ENCODE measurements around the gene CENPO. TPM values are rescaled to one million over a fixed set of nuclear protein-coding genes. Genes with fewer than 3 reads are reported as not detected.

Gene CENPO
- total RNA-seq, 2 experiments from 2014 or later, result 53.6 to 59.2 TPM

GRCh38 chr2:24832931-24833701 is 39.9 kb downstream of the CENPO start:
- DNase-seq (ENCODE audit: low spot score), result no peak
- intact Hi-C loops (cut with micrococcal nuclease; ENCODE audit: unreplicated experiment), result no loop called here
- Histone ChIP-seq H3K36me3 (ENCODE audit: insufficient read depth, low read length) (peaks cover 36% of the 10 kb centered on the region), H3K4me2 (ENCODE audit: low read length) (no peak overlapping the region), H3K4me3 (ENCODE audit: low read depth, low read length, poor library complexity, severe bottlenecking) (no peak overlapping the region), H3K9me3 (ENCODE audit: low read length) (no peaks in the 10 kb centered on the region), H3K79me2 (ENCODE audit: insufficient read depth, low read depth, low read length) (no peaks in the 10 kb centered on the region), H2AFZ (ENCODE audit: low read length) (no peak overlapping the region), H3K27ac (ENCODE audit: low read depth, low read length, poor library complexity, severe bottlenecking) (no peak overlapping the region), H4K20me1 (ENCODE audit: insufficient read depth, low read length) (no peaks in the 10 kb centered on the region), H3K9me2 (ENCODE audit: insufficient read depth, low read length) (no peaks in the 10 kb centered on the region), H3K4me1 (ENCODE audit: insufficient read depth, low read length, poor library complexity, severe bottlenecking) (no peaks in the 10 kb centered on the region)
- no peak for TF ChIP-seq EZH2phosphoT487 (IDR thresholded peaks at IDR 0.05; ENCODE audit: borderline replicate concordance, low read depth, low read length)
- TF ChIP-seq, protein P1, sequence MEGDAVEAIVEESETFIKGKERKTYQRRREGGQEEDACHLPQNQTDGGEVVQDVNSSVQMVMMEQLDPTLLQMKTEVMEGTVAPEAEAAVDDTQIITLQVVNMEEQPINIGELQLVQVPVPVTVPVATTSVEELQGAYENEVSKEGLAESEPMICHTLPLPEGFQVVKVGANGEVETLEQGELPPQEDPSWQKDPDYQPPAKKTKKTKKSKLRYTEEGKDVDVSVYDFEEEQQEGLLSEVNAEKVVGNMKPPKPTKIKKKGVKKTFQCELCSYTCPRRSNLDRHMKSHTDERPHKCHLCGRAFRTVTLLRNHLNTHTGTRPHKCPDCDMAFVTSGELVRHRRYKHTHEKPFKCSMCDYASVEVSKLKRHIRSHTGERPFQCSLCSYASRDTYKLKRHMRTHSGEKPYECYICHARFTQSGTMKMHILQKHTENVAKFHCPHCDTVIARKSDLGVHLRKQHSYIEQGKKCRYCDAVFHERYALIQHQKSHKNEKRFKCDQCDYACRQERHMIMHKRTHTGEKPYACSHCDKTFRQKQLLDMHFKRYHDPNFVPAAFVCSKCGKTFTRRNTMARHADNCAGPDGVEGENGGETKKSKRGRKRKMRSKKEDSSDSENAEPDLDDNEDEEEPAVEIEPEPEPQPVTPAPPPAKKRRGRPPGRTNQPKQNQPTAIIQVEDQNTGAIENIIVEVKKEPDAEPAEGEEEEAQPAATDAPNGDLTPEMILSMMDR (conservative IDR thresholded peaks at IDR 0.05; ENCODE audit: low read length), result no peak
- ChIA-PET CTCF (ENCODE audit: unreplicated experiment) (no interaction called here), POLR2A (interaction anchor here (0.7 kb wide), 1 partner anchor 24 kb away, joined by 3 read pairs; no protein-coding TSS in a partner anchor)
- no TSS peak for BruUV-seq (replicated peaks)

DNA sequence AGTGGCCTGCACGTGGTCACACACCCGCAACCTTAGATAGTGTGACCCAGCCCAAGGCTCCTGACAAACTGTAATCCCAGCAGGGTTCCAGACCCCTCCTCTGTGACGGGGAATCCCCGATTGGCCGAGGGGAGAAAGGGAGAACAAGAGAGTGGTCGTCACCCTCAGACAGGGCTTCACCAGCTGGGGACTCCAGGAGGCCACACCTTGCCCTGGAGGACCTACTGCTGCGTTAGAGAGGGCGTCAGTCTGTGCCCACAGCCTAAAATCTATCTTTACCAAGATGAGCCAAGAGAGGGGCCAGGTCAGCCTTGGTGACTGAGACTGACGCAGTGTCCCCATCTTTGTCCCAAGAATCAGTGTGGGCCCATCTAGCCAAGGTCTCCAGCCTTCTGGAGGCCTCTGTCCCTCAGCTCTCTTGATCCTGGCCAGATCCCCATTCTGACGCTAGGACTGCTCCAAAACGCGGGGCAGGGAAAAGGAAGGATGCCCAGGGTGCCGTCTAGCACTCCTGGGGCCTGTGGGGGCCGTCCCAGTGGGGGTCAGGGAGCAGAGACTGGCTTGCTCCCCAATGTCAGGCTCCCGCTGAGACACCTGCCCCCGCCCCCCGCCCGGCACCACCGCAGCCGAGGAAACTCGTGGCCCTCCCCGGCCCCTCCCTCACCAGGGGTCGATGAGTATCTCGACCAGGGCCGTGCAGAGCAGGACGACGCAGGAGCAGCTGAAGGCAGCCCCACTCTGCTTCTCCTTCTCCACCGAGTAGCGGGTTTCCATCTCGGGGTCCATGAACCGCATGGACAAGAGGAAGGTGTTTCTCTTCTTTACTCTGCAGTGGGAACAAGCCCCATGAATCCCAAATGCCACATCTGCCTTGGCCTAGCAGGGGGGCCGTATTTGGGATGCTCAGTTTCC is 40.9 kb downstream of the CENPO start:
- intact Hi-C loops (cut with micrococcal nuclease; ENCODE audit: unreplicated experiment), result no loop called here
- no peak for TF ChIP-seq EZH2phosphoT487 (IDR thresholded peaks at IDR 0.05; ENCODE audit: borderline replicate concordance, low read depth, low read length)
- TF ChIP-seq, protein P1 (conservative IDR thresholded peaks at IDR 0.05; ENCODE audit: low read length), result no peak
- no peaks in the 10 kb centered on the region for H3K9me2 ChIP-seq (ENCODE audit: insufficient read depth, low read length)
- no peaks in the 10 kb centered on the region for H3K9me3 ChIP-seq (ENCODE audit: low read length)
- H3K4me3 ChIP-seq (ENCODE audit: low read depth, low read length, poor library complexity, severe bottlenecking), result no peak overlapping the region
- no peak for DNase-seq (ENCODE audit: low spot score)
- POLR2A ChIA-PET, result no interaction called here
- H3K4me1 ChIP-seq (ENCODE audit: insufficient read depth, low read length, poor library complexity, severe bottlenecking), result no peaks in the 10 kb centered on the region
- H3K4me2 ChIP-seq (ENCODE audit: low read length), result no peak overlapping the region
- H2AFZ ChIP-seq (ENCODE audit: low read length), result no peak overlapping the region
- CTCF ChIA-PET (ENCODE audit: unreplicated experiment), result no interaction called here
- H4K20me1 ChIP-seq (ENCODE audit: insufficient read depth, low read length), result no peaks in the 10 kb centered on the region
- H3K27ac ChIP-seq (ENCODE audit: low read depth, low read length, poor library complexity, severe bottlenecking), result no peak overlapping the region
- BruUV-seq (replicated peaks), result no TSS peak
- H3K36me3 ChIP-seq (ENCODE audit: insufficient read depth, low read length), result peaks cover 36% of the 10 kb centered on the region
- no peaks in the 10 kb centered on the region for H3K79me2 ChIP-seq (ENCODE audit: insufficient read depth, low read depth, low read length)
